Pulmonary artery endothelial cell (primary cell): ENCODE results near the gene CCDC60. TPM values are rescaled to one million over a fixed set of nuclear protein-coding genes. Genes with fewer than 3 reads are reported as not detected.
A peak's percentile ranks its signal among the peaks of the same experiment; 100 is the strongest.

Source experiments
- DNase-seq: peaks from one replicate; pipeline ENCODE4 v3.0.0-alpha.2; 2011; ENCODE audit warnings: low read depth, low spot score
- total RNA-seq: library from RNA; depleted of rRNA; stranded (reverse); fragments of >200 nt; gene quantifications from 2 replicates; pipeline ENCODE4 v1.2.3, GENCODE V29; 2014

Gene CCDC60
- total RNA-seq, 1 donor from 2014 or later: not detected

GRCh38 chr12:119444462-119445044 is 110.0 kb downstream of the CCDC60 start:
- peak; percentile 3 for DNase-seq

DNA sequence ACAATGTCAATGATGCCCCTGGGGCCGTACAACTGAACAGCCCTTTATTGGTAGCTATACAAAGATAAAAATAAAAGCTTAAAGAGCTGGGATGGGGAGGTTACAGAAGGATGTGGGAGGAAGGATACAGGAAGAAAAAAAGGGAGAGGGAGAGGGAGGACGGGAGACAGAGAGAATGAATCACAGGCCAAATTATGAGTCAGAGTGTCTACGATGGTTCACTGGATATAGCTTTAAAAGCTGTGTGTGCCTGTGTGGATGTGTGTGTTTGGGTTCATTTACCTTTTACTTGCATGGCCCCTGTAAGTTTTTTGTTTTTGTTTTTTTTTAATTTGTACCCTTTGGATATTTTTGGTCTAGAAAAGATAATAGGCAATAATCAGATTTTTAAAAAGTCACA is 111.9 kb downstream of the CCDC60 start:
- DNase-seq: no peak

GRCh38 chr12:119447126-119447525 is 112.6 kb downstream of the CCDC60 start:
- no peak for DNase-seq

GRCh38 chr12:119447618-119448017 is 113.1 kb downstream of the CCDC60 start:
- no peak for DNase-seq

DNA sequence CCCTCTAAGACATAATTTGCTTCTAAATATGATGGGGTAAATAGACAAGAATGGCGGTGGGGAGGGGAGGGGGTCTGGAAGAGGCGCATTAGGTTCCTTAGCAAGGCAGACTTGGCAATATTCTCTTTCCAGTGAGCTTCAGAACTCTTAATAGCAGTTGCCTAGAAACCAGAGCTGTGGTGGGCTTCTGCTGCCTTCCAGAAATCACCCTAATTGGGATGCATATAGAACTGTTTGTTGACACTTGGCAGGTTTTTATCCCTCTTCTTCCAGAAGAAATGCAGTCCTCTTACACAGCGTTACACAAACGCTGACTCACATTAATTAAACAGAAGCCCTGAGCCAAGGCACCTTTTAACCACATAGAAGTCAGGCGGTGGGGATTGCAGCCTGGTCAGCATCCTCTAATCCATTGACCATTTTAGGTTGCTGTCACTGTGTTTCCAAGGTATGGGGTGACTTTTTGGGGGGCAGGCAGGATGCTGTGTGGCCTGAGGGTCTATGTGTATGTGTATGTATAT is 114.1 kb downstream of the CCDC60 start:
- no peak for DNase-seq

GRCh38 chr12:119450771-119451170 is 116.2 kb downstream of the CCDC60 start:
- DNase-seq: no peak

DNA sequence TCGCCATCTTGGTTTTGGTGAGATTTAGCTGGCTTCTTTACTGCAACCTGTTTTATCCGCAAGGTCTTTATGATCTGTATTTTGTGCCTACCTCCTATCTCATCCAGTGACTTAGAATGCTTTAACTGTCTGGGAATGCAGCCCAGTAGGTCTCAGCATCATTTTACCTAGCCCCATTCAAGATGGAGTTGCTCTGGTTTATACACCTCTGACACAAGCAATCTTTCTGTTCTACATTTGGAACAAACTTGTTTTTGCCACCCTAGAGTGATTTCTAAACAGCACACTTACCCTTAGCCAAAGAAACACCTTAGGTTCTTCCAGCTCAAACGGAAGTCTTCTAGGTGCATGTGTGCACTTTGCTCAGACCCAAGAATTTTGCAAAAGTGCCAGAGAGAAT is 122.3 kb downstream of the CCDC60 start:
- no peak for DNase-seq

DNA sequence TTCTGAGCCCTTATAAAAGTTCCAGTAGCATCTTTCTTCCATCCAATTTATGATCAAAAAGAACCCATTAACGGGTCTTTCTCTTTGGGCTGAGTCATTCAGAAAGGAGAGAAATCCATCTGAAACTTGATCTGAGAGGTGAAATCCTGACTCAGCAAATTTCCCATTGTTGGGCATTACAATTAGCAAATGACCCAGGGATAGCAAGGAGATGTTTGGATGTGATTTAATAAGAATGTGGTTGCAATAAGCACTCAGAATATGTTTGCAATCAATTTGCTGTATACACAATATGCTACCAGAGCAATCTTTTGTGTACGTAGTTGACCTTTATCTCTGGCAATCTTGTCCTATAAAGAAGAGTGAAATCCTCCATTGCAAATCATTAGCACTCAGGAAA is 122.7 kb downstream of the CCDC60 start:
- no peak for DNase-seq

GRCh38 chr12:119459481-119459880 is 125.0 kb downstream of the CCDC60 start:
- DNase-seq: no peak

- DNase-seq: no peak
Observed at GRCh38 chr12:119460876-119461275, 126.3 kb downstream of the CCDC60 start.

GRCh38 chr12:119461636-119462214 is 127.2 kb downstream of the CCDC60 start:
- DNase-seq: no peak

DNA sequence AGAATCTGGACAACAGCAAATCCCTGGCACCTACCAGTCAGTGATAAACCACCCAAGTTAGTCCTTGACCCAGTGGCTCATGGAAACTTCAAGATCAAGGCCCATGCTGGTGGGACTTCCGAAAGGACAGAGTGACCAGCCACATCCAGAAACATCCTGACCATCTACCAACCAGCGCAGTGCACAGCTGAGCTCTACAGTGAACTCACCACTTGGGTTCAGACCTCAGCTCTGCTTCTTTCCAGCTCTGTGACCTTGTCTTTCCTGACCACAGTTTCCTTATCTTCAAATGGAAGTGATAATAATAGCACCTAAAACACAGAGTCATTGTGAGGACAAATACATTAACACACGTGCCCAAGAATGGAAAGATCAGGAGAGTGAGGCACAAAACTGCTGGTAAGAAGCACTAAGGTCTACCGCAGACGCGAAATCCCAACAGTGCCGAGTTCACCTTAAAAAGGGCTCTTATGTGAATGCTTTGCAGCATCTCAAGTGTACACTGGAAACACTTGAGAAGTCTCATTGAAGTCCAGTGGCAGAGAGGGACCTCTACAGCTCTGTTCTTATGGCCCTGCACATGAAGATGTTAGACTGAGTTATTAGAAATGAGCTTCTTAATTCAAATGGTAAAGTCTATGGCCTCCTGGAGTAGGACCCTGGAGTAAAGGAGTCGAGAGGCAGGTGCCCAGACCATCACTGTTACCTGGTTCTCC is 128.8 kb downstream of the CCDC60 start:
- no peak for DNase-seq

DNA sequence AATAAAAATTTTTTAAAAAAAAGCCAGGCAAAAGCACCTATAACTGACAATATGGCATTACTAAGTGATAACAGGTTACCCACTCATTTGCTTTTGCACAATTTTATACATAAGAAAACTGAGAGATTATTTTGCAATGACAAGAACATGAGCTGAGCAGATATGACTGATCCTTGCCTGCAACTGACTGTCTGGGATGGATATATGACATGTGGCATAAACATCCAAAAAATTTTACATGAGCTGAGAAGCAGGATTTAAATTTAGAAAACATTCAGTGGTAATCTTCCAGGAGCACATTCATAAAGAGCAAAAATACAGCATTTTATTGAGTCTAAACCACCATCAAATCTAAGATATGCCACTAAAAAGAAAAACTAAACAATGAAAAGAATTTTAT is 133.8 kb downstream of the CCDC60 start:
- DNase-seq: no peak

- no peak for DNase-seq
Observed at GRCh38 chr12:119475650-119476049, 141.1 kb downstream of the CCDC60 start.

- no peak for DNase-seq
Observed at GRCh38 chr12:119476951-119477350, 142.4 kb downstream of the CCDC60 start.

- no peak for DNase-seq
Observed at GRCh38 chr12:119479121-119479561, 144.6 kb downstream of the CCDC60 start.

- DNase-seq: no peak
Observed at GRCh38 chr12:119480551-119480950, 146.0 kb downstream of the CCDC60 start.

GRCh38 chr12:119486599-119487154 is 152.1 kb downstream of the CCDC60 start:
- DNase-seq: no peak

- no peak for DNase-seq
Observed at GRCh38 chr12:119491814-119492213, 157.3 kb downstream of the CCDC60 start.

DNA sequence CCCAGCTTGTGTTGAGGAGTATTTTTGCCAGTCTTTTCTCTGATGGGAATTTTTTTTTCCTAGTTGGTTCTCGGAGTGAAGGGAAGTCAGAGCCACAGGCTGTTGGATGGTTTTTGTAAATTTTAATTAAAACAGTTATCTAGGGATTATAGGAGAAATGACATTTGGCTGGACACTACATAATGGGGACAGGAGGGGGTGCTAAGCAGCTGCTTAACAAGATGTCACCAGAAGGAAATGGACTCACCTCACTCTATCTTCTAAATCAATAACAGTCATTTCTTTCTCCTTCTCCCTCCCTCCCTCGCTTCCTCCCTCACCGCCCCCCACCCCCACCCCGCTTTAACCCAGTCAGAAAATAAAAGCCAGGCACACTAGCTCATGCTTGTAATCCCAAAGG is 165.7 kb downstream of the CCDC60 start:
- no peak for DNase-seq

GRCh38 chr12:119501052-119501451 is 166.5 kb downstream of the CCDC60 start:
- no peak for DNase-seq

DNA sequence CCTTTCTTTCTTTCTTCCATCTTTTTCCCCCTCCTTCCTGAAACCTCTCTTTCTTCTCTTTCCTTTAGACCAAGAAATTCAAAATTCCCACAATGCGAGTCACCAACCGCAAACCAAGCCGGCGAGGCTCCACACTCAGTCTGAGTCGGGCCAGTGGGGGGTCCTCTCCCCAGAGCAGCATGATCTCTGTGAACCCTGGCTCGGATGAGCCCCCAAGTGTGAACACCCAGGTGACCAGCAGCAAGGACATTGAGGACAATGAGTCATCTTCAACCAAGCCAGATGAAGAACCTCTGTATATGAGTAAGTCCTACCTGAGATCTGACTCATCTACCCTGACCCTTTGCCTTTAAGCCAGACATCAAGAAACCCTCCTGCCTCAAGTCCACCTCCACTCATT is 170.5 kb downstream of the CCDC60 start:
- no peak for DNase-seq
